ENCODE results near the gene CNBD2.

The CNBD2 gene

DNA sequence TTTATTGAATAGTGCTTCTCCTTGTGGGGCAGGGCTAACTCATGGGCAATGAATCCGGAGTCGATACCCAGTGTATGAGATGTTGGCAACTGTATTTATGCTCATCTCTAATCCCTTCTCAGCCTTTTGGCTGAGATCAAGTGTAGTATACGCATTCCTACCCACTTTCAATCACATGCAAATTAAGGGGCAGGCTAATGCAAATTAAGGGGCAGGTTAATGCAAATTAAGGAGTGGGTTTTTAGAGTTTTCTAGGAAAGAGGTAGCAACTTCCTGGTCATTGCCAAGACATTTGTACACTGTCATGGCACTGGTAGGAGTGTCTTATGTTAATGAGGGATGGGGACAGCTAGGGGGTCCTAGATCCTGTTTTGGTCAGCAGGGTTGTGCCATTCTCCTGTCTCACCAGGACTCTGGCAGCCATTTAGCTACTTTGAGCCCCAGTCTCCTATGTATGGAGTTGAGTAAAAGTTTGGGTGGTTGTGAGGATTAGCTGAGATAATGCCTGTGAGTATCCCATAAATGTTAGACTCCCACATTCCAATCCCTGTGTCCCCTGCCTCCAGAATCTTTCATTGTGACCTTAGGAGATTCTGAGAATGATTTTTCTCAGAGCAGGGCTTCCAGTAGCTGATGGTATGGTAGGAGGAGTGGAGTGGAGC, at the start of gene CNBD2:
TSS of gene CNBD2 (plus strand) at position 612 of the 662 bp plus-strand sequence. CDS start 173 bp downstream, outside the sequence.
- TF ChIP-seq, protein P1, sequence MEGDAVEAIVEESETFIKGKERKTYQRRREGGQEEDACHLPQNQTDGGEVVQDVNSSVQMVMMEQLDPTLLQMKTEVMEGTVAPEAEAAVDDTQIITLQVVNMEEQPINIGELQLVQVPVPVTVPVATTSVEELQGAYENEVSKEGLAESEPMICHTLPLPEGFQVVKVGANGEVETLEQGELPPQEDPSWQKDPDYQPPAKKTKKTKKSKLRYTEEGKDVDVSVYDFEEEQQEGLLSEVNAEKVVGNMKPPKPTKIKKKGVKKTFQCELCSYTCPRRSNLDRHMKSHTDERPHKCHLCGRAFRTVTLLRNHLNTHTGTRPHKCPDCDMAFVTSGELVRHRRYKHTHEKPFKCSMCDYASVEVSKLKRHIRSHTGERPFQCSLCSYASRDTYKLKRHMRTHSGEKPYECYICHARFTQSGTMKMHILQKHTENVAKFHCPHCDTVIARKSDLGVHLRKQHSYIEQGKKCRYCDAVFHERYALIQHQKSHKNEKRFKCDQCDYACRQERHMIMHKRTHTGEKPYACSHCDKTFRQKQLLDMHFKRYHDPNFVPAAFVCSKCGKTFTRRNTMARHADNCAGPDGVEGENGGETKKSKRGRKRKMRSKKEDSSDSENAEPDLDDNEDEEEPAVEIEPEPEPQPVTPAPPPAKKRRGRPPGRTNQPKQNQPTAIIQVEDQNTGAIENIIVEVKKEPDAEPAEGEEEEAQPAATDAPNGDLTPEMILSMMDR (IDR thresholded peaks at IDR 0.05; ENCODE audit: low read depth, low read length) = no peak
- no peak for DNase-seq (ENCODE audit: extremely low read depth, low read depth)

DNA sequence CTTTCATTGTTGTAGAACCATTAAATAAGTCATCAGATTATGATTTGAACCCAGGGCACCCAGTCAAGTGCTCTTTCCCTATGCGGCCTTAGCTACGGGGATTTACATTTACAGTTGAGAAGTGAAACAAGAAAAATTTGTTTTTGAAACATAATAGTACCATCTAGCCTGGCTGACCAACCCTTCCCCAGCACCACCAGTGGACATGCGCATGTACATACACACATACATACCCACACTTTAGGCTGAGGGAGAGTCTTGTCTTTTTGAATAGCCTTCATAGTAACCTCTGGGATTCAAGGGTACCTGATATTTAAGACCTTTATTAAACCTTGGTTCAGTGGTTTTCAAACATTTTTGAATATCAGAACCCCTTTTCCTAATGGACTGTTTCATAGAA, 47.9 kb upstream of the CNBD2 start:
- TF ChIP-seq, protein P1 (IDR thresholded peaks at IDR 0.05; ENCODE audit: low read depth, low read length) = no peak
- DNase-seq (ENCODE audit: extremely low read depth, low read depth) = no peak

DNA sequence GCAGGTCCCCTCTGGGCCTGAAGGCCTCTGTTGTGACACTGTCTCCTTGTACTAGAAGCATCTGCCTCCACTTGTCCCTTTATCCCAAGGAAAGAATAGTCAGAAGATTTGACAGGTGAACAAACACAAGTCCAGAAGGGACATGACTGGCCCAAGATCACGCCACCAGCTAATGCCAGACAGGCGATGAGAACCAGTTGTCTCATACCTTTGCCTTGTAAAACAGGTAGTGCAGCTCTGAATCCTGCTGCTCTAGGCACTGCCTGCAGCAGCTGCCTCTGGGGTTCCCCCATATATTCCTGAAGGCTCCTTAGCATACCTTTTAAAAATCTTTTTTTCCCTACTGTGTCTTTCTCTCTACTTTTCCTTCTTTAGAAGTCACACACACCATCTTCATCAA, 39.1 kb upstream of the CNBD2 start:
- TF ChIP-seq, protein P1 (IDR thresholded peaks at IDR 0.05; ENCODE audit: low read depth, low read length) = no peak
- DNase-seq (ENCODE audit: extremely low read depth, low read depth) = no peak

DNA sequence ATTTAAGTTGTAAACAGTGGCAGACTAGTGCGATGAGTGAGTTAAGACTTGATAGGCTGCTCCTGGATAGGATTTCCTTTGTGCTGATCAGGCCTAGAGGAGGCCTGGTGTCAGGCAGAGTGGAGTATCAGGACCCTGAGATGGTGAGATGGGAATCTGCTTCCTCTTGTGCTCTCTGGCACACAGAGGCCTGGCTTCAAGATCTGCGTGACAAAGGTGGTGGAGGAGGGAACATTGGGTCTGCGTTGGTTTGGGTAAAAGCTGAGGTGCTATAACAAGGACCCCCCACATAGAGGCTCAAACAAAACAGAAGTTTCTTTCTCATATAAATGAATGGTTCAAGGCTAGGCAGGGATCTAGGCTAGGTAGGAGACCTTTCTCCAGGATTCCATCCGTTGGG, 34.3 kb upstream of the CNBD2 start:
- no peak for DNase-seq (ENCODE audit: extremely low read depth, low read depth)

DNA sequence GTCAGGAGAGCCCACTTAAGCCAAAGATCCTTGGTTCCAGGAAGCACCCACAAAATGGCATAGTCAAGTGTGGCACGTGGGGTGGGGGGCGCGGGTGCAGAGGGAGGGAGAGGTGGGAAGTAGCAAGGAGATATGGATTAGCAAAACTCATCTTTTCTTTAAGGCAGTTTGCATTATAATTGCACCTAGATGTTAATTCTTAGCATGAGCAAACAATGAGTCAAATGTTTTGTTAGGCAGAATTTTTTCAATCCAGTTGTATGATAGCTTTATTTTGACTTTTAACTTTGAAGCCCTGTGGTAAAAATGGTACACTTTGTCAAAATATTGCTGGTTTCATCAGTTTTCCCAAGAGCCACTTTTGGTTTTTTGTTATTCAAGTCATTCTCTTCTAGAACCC, 29.1 kb upstream of the CNBD2 start:
- DNase-seq (ENCODE audit: extremely low read depth, low read depth) = no peak
- TF ChIP-seq, protein P1 (IDR thresholded peaks at IDR 0.05; ENCODE audit: low read depth, low read length) = no peak

More for the DNA sequence above, 34.3 kb upstream of the CNBD2 start:
- TF ChIP-seq, protein P1 (IDR thresholded peaks at IDR 0.05; ENCODE audit: low read depth, low read length) = no peak

DNA sequence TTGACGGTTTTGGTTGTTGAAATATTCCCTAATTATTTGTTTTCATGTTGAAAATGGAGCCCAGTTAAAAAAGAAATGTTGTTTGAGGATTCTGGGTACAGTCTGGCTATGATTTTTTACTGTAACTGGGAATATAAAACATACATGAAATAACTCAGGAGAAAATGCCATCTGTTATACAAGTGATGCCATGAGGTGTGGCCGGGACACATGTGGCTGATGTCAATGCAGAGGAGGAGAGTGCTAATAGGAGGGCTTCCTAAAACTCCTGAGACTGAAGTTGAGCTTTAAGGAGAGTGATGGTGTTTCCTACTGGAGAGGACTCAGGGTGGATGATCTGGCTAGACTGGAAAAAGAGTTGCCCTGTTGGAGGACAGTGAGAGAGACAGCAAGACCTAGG, 26.8 kb upstream of the CNBD2 start:
- DNase-seq (ENCODE audit: extremely low read depth, low read depth) = no peak
- TF ChIP-seq, protein P1 (IDR thresholded peaks at IDR 0.05; ENCODE audit: low read depth, low read length) = no peak

DNA sequence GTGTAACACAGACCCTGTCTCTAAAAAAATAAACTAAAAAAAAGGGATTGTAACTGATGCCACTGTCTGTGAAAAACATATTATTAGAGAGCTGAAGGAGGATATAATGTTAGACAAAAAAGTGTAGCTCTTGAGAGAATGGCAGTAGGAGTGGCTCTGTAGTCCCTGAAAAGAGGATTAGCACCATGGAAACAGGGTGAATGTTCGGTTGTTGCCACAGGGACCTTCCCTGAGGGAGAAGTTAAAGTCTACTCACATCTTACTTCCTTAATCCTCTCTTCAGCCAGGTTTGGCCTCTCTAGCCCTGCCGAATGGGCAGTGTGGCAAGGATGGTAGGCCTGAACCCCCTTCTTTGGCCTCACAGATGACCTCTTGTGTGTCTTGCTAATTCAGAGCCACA, 26.1 kb upstream of the CNBD2 start:
- no peak for DNase-seq (ENCODE audit: extremely low read depth, low read depth)
- TF ChIP-seq, protein P1 (IDR thresholded peaks at IDR 0.05; ENCODE audit: low read depth, low read length) = no peak
